Lung (tissue), 12 donors: Measurements from ENCODE around the gene TTLL9. TPM values are rescaled to one million over a fixed set of nuclear protein-coding genes. Genes with fewer than 3 reads are reported as not detected.
"Not testable (repeated sequence)": the region's sequence is repeated elsewhere in the genome, so short reads cannot be mapped to it uniquely, and the experiment has no call there.

Source experiments
- ATAC-seq: fragments of 200-7000 bp; cut with Tn5 transposase; one replicate; pipeline ENCODE4 v1.9.1; 2020; ENCODE audit warnings: moderate number of reproducible peaks; ENCODE audit not compliant: insufficient read depth, low FRiP score
- DNase-seq, 3 donors: peaks; one replicate each; pipeline ENCODE4 v3.0.0-alpha.2; 2013 to 2017
- H3K27ac ChIP-seq, 2 donors: one replicate each; pipeline ENCODE4 v1.5.1; 2013; ENCODE audit warnings: mild to moderate bottlenecking in 2 of 2, moderate library complexity in 2 of 2, control low read depth in 1 of 2, inconsistent platforms in 1 of 2, low read depth in 1 of 2, low read length in 1 of 2
- H3K27me3 ChIP-seq, 3 donors: one replicate each; pipeline ENCODE4 v1.5.1; 2013; ENCODE audit warnings: low read length in 2 of 3; ENCODE audit not compliant: control insufficient read depth in 3 of 3, insufficient read depth in 3 of 3
- H3K36me3 ChIP-seq, 4 donors: one replicate each; pipeline ENCODE4 v1.5.1; 2013; ENCODE audit warnings: low read length in 4 of 4, mild to moderate bottlenecking in 1 of 4, moderate library complexity in 1 of 4; ENCODE audit not compliant: control insufficient read depth in 4 of 4, insufficient read depth in 4 of 4
- H3K4me1 ChIP-seq, 5 donors: one replicate each; pipeline ENCODE4 v1.5.1; 2013; ENCODE audit warnings: low read length in 5 of 5, mild to moderate bottlenecking in 2 of 5, moderate library complexity in 1 of 5; ENCODE audit not compliant: control insufficient read depth in 5 of 5, insufficient read depth in 5 of 5
- H3K4me3 ChIP-seq: one replicate; pipeline ENCODE4 v1.5.1; 2013; ENCODE audit warnings: mild to moderate bottlenecking, control low read depth, moderate library complexity
- H3K9ac ChIP-seq, 2 donors: one replicate each; pipeline ENCODE4 v1.5.1; 2013; ENCODE audit warnings: low read length in 2 of 2, control low read depth in 1 of 2; ENCODE audit not compliant: insufficient read depth in 1 of 2
- H3K9me3 ChIP-seq, 4 donors: one replicate each; pipeline ENCODE4 v1.5.1; 2013; ENCODE audit warnings: low read length in 3 of 4, mild to moderate bottlenecking in 1 of 4, moderate library complexity in 1 of 4; ENCODE audit not compliant: control insufficient read depth in 4 of 4, insufficient read depth in 3 of 4
- CTCF ChIP-seq: IDR thresholded peaks from 2 replicates; pipeline ENCODE4 v1.5.1; 2012; ENCODE audit warnings: mild to moderate bottlenecking; ENCODE audit errors: control extremely low read depth, extremely low read depth
- WGBS, 2 donors: extraction: QIAGEN DNeasy Blood & Tissue Kit; methylation state at CpG; one replicate each; pipeline ENCODE4 v1.1.7; 2013; 5-methylcytosine and 5-hydroxymethylcytosine counted together
- polyA plus RNA-seq, 2 donors: library from polyadenylated mRNA; stranded (reverse); fragments of 200-250 nt; gene quantifications; one replicate each; pipeline ENCODE4 v1.2.1, GENCODE V29; 2013
- total RNA-seq, 2 donors: library from RNA; depleted of rRNA in 1 of 2; stranded (reverse); fragments of >200 nt in 1 of 2; gene quantifications; one replicate each; pipeline ENCODE4 v1.2.1, GENCODE V29; 2014 to 2021
- donor health status: control.
- donor health status: control.
- donor health status: Bipolar disorder and iron deficiency.
- donor health status: healthy.
- donor health status: DM: yes; HTN: yes; CAD: no.

TTLL9 gene
- total and polyA plus RNA-seq, 4 donors, result 1.9 to 8.9 (median 4.8) TPM

- WGBS, 2 donors, result 80 to 93% methylated on average over 5 of the region's 5 CpGs
- TF ChIP-seq CTCF, result no peak
- no peaks in the 10 kb centered on the region for H3K27me3 ChIP-seq
- H3K4me1 ChIP-seq, result peaks cover 0 to 10% (median 0%) of the 10 kb centered on the region in 5 donors
- no peak overlapping the region for H3K4me3 ChIP-seq
- DNase-seq (no peak), ATAC-seq (no peak)
- no peaks in the 10 kb centered on the region for H3K9me3 ChIP-seq
- no peaks in the 10 kb centered on the region for H3K36me3 ChIP-seq
- no peak overlapping the region for H3K9ac ChIP-seq
- H3K27ac ChIP-seq, result no peak overlapping the region
These were observed 43.7 kb downstream of the TTLL9 start for GRCh38 chr20:31914170-31914569.

DNA sequence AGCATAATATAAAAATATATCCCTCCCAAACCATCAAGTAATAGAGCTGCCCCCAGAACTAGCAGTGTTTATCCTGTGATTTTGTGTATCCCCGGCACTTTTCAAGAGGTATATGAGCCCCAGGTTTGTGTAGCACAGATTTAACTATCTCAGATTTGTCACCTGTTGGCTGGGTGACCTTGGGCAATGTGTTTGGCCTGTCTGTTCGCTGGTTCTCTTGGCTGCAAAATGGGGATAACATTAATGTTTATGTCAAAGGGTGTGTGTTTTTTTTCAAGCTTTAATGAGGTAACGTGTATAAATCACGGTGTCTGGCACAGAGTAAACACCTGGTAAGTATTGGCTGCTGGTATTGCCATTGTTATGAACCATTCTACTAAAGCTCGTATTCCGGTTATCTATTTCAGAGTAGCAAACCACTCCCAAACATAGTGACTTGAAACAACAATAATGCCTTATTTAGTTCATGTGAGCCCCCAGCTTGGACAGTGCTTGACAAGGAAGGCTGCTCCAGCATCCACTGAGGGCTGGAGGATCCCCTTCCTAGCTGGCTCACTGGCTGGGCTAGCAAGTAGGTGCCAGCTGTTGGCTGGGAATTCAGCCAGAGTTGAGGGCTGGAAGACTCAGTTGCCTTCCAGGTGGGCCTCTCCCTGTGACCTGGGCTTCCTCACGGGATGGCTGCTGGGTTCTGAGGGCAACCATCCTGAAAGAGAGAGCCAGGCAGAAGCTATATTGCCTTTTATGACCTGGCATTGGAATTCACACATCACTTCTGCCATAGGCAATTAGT, 45.3 kb downstream of the TTLL9 start:
- H3K9me3 ChIP-seq, result peaks cover 0 to 2% (median 0%) of the 10 kb centered on the region in 4 donors
- H3K4me1 ChIP-seq, result peaks cover 0 to 10% (median 0%) of the 10 kb centered on the region in 5 donors
- H3K27ac ChIP-seq, result no peak overlapping the region
- H3K36me3 ChIP-seq, result no peaks in the 10 kb centered on the region
- ATAC-seq, result no peak
- H3K9ac ChIP-seq, result no peak overlapping the region
- WGBS, 2 donors, result 79 to 86% methylated on average over 7 of the region's 7 CpGs
- no peaks in the 10 kb centered on the region for H3K27me3 ChIP-seq
- no peak for TF ChIP-seq CTCF
- no peak overlapping the region for H3K4me3 ChIP-seq
- no peak for DNase-seq

DNA sequence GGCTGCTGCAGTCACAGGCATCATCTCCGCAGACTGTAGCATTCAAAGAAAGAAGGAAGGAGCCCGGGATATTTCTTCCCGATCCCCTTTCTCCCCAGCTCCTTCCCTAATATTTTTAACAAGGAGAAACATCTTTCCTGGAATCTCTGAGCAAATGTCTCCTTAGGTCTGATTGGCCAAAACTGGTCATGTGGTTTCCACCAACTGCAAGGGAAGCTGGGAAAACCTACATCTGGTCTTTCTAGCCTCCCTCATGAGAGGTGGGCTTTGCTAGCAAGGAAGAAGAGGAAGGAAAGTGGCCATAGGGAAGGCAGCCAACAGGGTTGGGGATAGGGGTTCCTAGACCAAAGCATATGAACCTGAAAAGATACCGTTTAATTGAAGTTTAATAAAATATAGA, 46.3 kb downstream of the TTLL9 start:
- H3K27me3 ChIP-seq, result no peaks in the 10 kb centered on the region
- no peak overlapping the region for H3K4me3 ChIP-seq
- H3K4me1 ChIP-seq, result peaks cover 0 to 10% (median 0%) of the 10 kb centered on the region in 5 donors
- TF ChIP-seq CTCF, result no peak
- H3K27ac ChIP-seq, result no peak overlapping the region
- no peak overlapping the region for H3K9ac ChIP-seq
- H3K36me3 ChIP-seq, result no peaks in the 10 kb centered on the region
- H3K9me3 ChIP-seq, result peaks cover 0 to 2% (median 0%) of the 10 kb centered on the region in 4 donors
- 89 to 93% methylated on average over 4 of the region's 4 CpGs for WGBS, 2 donors
- no peak for DNase-seq
- ATAC-seq, result no peak

GRCh38 chr20:31917962-31918412, 47.6 kb downstream of the TTLL9 start:
- H3K36me3 ChIP-seq, H3K4me1 ChIP-seq, ATAC-seq, H3K9ac ChIP-seq, H3K27me3 ChIP-seq, H3K4me3 ChIP-seq, H3K9me3 ChIP-seq, H3K27ac ChIP-seq, DNase-seq: not testable (repeated sequence)
- WGBS, 2 donors, result 3 to 8% methylated on average over 7 of the region's 7 CpGs
